CD4-positive, alpha-beta T cell (primary cell): ENCODE results near the gene ADCY10. TPM values are rescaled to one million over a fixed set of nuclear protein-coding genes. Genes with fewer than 3 reads are reported as not detected.
A peak's percentile ranks its signal among the peaks of the same experiment; 100 is the strongest.

Experiments used
- ATAC-seq: fragments of 200-7000 bp; cut with Tn5 transposase; one replicate; pipeline ENCODE4 v1.10.0; 2022; ENCODE audit warnings: mild to moderate bottlenecking; ENCODE audit not compliant: poor library complexity
- CTCF ChIA-PET: fragments of 350-600 bp; sonication (Branson Sonifier 250); formaldehyde crosslinking; loops from one replicate; lab custom pipeline; 2021; ENCODE audit warnings: antibody characterized with exemption, inconsistent platforms; lab: Charles Lee
- POLR2A ChIA-PET: fragments of 350-600 bp; sonication (Branson Sonifier 250); formaldehyde crosslinking; loops from one replicate; lab custom pipeline; 2021; ENCODE audit warnings: antibody characterized with exemption, inconsistent platforms; lab: Charles Lee
- DNase-seq, 14 experiments: peaks; one replicate each; pipeline ENCODE4 v3.0.0-alpha.2; 2013 to 2020; ENCODE audit warnings: mixed read lengths in 2 of 14
- H3K27ac ChIP-seq, 2 donors: one replicate each; pipeline versions ENCODE4 v1.5.1 to v1.7.0; 2013; ENCODE audit warnings: low read length in 2 of 2, low read depth in 1 of 2, mild to moderate bottlenecking in 1 of 2
- H3K27me3 ChIP-seq, 2 experiments: 1 replicate in 1 of 2; 2 replicates in 1 of 2; pipeline versions ENCODE4 v1.6.1 to v1.7.0; 2013; ENCODE audit warnings: low read length in 2 of 2, control low read depth in 1 of 2, mild to moderate bottlenecking in 1 of 2, moderate library complexity in 1 of 2; ENCODE audit not compliant: insufficient read depth in 2 of 2, control insufficient read depth in 1 of 2
- H3K36me3 ChIP-seq: one replicate; pipeline ENCODE4 v1.6.1; 2013; ENCODE audit warnings: low read length, control low read depth; ENCODE audit not compliant: insufficient read depth
- H3K4me1 ChIP-seq: one replicate; pipeline ENCODE4 v1.6.1; 2013; ENCODE audit warnings: low read length, control low read depth; ENCODE audit not compliant: insufficient read depth
- H3K4me3 ChIP-seq: one replicate; pipeline ENCODE4 v1.5.1; 2013; ENCODE audit warnings: mild to moderate bottlenecking, low read length, moderate library complexity
- H3K9me3 ChIP-seq, 2 experiments: 1 replicate in 1 of 2; 2 replicates in 1 of 2; pipeline versions ENCODE4 v1.6.1 to v1.7.0; 2013; ENCODE audit warnings: low read length in 2 of 2, mild to moderate bottlenecking in 2 of 2, control low read depth in 1 of 2, moderate library complexity in 1 of 2; ENCODE audit not compliant: control insufficient read depth in 1 of 2, insufficient read depth in 1 of 2
- H3K27ac Mint-ChIP-seq: one replicate; pipeline ENCODE4 v1.8.0; 2020; ENCODE audit warnings: mixed read lengths
- H3K27me3 Mint-ChIP-seq: one replicate; pipeline ENCODE4 v1.8.0; 2021; ENCODE audit warnings: mixed read lengths
- H3K36me3 Mint-ChIP-seq: one replicate; pipeline ENCODE4 v1.8.0; 2021; ENCODE audit warnings: low read depth, mixed read lengths
- H3K4me1 Mint-ChIP-seq: one replicate; pipeline ENCODE4 v1.8.0; 2021; ENCODE audit warnings: low read depth, mixed read lengths
- H3K4me3 Mint-ChIP-seq: one replicate; pipeline ENCODE4 v1.8.0; 2020; ENCODE audit warnings: mild to moderate bottlenecking, mixed read lengths
- H3K9me3 Mint-ChIP-seq: one replicate; pipeline ENCODE4 v1.8.0; 2020; ENCODE audit warnings: mixed read lengths
- CTCF ChIP-seq: fragments of 200-600 bp; IDR thresholded peaks from one replicate; pipeline ENCODE4 v1.8.0; 2022; ENCODE audit warnings: antibody characterized with exemption, mild to moderate bottlenecking
- intact Hi-C, 2 experiments: fragments of 100-400 bp; cut with DNase I in 1 of 2; cut with micrococcal nuclease in 1 of 2; formaldehyde crosslinking; loops; one replicate each; pipeline versions ENCODE4 v1.15.1 to v1.9.0; 2023 to 2025; cut with DNase I, micrococcal nuclease
- total RNA-seq, 174 experiments: library from RNA in 2 of 174; stranded (reverse) in 2 of 174; gene quantifications; one replicate each; pipeline ENCODE4 v1.2.3 and lab custom pipeline; 2021 to 2026

Gene ADCY10
- total RNA-seq, 2 experiments from 2014 or later: 0.11 to 0.52 TPM

- H3K27ac Mint-ChIP-seq: no peak overlapping the region
- ATAC-seq: no peak
- no peak for DNase-seq
- Histone ChIP-seq H3K4me3 (no peak overlapping the region), H3K4me1 (no peaks in the 10 kb centered on the region), H3K9me3 (peaks cover 0 to 7% of the 10 kb centered on the region in 2 experiments), H3K27ac (no peak overlapping the region), H3K27me3 (no peaks in the 10 kb centered on the region), H3K36me3 (no peaks in the 10 kb centered on the region)
- no peak overlapping the region for H3K4me3 Mint-ChIP-seq
- no peaks in the 10 kb centered on the region for H3K9me3 Mint-ChIP-seq
- peaks cover 19% of the 10 kb centered on the region for H3K36me3 Mint-ChIP-seq
- POLR2A ChIA-PET: no interaction called here
- no peaks in the 10 kb centered on the region for H3K27me3 Mint-ChIP-seq
- TF ChIP-seq CTCF: no peak
- CTCF ChIA-PET: no interaction called here
- intact Hi-C loops: no loop called here
- peaks cover 54% of the 10 kb centered on the region for H3K4me1 Mint-ChIP-seq
Measured at GRCh38 chr1:167943541-167943940, 29.6 kb upstream of the ADCY10 start.

GRCh38 chr1:167940264-167940663, 26.3 kb upstream of the ADCY10 start:
- TF ChIP-seq CTCF: no peak
- Histone ChIP-seq H3K4me1 (peaks cover 1% of the 10 kb centered on the region), H3K9me3 (peaks cover 0 to 7% of the 10 kb centered on the region in 2 experiments), H3K27ac (no peak overlapping the region), H3K36me3 (no peaks in the 10 kb centered on the region), H3K4me3 (no peak overlapping the region), H3K27me3 (no peaks in the 10 kb centered on the region)
- Mint-ChIP-seq H3K4me3 (no peak overlapping the region), H3K27me3 (no peaks in the 10 kb centered on the region), H3K4me1 (peaks cover 50% of the 10 kb centered on the region), H3K36me3 (peaks cover 40% of the 10 kb centered on the region), H3K27ac (no peak overlapping the region), H3K9me3 (no peaks in the 10 kb centered on the region)
- no peak for ATAC-seq
- DNase-seq: no peak
- ChIA-PET CTCF (no interaction called here), POLR2A (no interaction called here)
- intact Hi-C loops: no loop called here

GRCh38 chr1:167938080-167938636, 24.2 kb upstream of the ADCY10 start:
- ATAC-seq (no peak), DNase-seq (no peak)
- H3K27ac Mint-ChIP-seq: peak overlapping the region; percentile 99
- H3K27me3 Mint-ChIP-seq: no peaks in the 10 kb centered on the region
- H3K9me3 Mint-ChIP-seq: no peaks in the 10 kb centered on the region
- H3K4me1 ChIP-seq: peaks cover 5% of the 10 kb centered on the region
- H3K4me3 ChIP-seq: peak overlapping the region; percentile 95
- peak overlapping the region; percentile 94 for H3K4me3 Mint-ChIP-seq
- ChIA-PET CTCF (no interaction called here), POLR2A (interaction anchor here (0.9 kb wide), 1 partner anchor 11 kb away, joined by 4 read pairs; no protein-coding TSS in a partner anchor)
- TF ChIP-seq CTCF: no peak
- H3K9me3 ChIP-seq: peaks cover 0 to 3% of the 10 kb centered on the region in 2 experiments
- peaks cover 34% of the 10 kb centered on the region for H3K36me3 Mint-ChIP-seq
- no peaks in the 10 kb centered on the region for H3K27me3 ChIP-seq
- peaks cover 61% of the 10 kb centered on the region for H3K4me1 Mint-ChIP-seq
- intact Hi-C loops: loop anchor here (5.0 to 10.0 kb wide), 9 partner anchors 127 to 1957 kb away; partner anchors contain the start of genes POU2F1 (in 2 of the 2), METTL18 (in 1 of the 2), SCYL3 (in 1 of the 2) and TADA1 (in 1 of the 2)
- H3K27ac ChIP-seq: no peak overlapping the region
- no peaks in the 10 kb centered on the region for H3K36me3 ChIP-seq
